Esophagus muscularis mucosa (tissue), 4 donors: ENCODE data around the gene MTTP.

ENCODE experiments used
- CTCF ChIP-seq, 3 experiments: fragments of 200-600 bp in 2 of 3; fragments of 450-650 bp in 1 of 3; sonication (generic) in 2 of 3; IDR thresholded peaks; one replicate each; pipeline ENCODE4 v1.5.1; 2017 to 2019; ENCODE audit warnings: antibody characterized with exemption in 3 of 3, mild to moderate bottlenecking in 2 of 3, moderate library complexity in 1 of 3
- EP300 ChIP-seq: sonication (generic); formaldehyde crosslinking; IDR thresholded peaks from one replicate; pipeline ENCODE4 v1.6.1; 2017; ENCODE audit warnings: antibody characterized with exemption
- POLR2A ChIP-seq: fragments of 450-650 bp; IDR thresholded peaks from one replicate; pipeline ENCODE4 v1.6.1; 2017; ENCODE audit warnings: antibody characterized with exemption, moderate library complexity, mild to moderate bottlenecking, low read depth
- POLR2AphosphoS5 ChIP-seq, 2 donors: sonication (generic); formaldehyde crosslinking; IDR thresholded peaks; one replicate each; pipeline ENCODE4 v1.6.1; 2017; ENCODE audit warnings: antibody characterized with exemption in 2 of 2

DNA sequence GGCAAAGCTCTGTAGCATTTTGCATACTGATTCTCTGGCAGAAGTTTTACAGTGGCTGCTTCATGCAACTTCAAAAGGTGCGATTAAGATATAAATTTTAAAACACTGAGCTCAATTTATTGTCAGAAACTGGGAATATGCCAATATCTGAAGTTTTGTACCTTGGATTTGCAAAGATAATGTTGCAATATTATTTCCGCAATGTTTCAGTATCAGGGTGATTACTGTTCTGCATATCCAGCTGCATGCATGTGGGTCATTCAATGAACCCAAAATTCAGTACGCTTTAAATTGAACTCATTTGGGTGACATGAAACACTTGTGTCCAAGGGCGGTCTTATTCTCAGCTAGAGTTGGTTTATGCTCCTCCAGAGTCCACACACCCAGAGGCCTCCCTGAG, 37.0 kb upstream of the MTTP start:
- TF ChIP-seq CTCF (IDR thresholded peaks at IDR 0.05) (no peak), POLR2A (no peak), POLR2AphosphoS5 (IDR thresholded peaks at IDR 0.05) (no peak), EP300 (no peak)
